ENCODE data around the gene CA4.

DNA sequence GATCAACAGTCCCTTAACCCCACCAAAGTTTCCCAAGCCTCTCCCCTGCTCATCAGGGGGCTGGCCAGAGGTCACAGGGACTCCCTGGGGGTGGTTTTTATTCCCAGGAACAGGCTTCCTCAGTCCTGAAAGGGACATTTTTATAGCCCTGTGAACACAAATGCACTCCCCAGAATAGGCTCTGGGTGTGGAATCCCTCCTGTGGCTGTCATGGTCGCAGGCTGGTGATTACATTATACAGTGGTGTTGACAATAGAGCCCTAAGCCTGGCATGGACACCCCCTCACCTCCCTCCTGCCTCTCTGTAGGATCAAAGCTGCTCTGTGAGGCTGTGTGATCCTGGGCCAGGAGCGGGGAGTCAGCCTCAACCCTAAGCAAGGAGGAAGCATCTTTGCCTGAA lies 1.4 kb upstream of the CA4 start:
- TF ChIP-seq TAF1 (IDR thresholded peaks at IDR 0.05; ENCODE audit: low read depth) (no peak), CREB1 (IDR thresholded peaks at IDR 0.05; ENCODE audit: low read depth) (no peak), YY1 (IDR thresholded peaks at IDR 0.05; ENCODE audit: low read depth) (no peak), TEAD4 (IDR thresholded peaks at IDR 0.05) (no peak), EGR1 (IDR thresholded peaks at IDR 0.05) (no peak), RAD21 (IDR thresholded peaks at IDR 0.05; ENCODE audit: low read depth) (no peak), MAX (IDR thresholded peaks at IDR 0.05) (no peak), CEBPB (IDR thresholded peaks at IDR 0.05) (no peak), NFIC (IDR thresholded peaks at IDR 0.05) (no peak), FOXM1 (IDR thresholded peaks at IDR 0.05; ENCODE audit: borderline replicate concordance, low read depth) (no peak)
- TF ChIP-seq, protein P1, sequence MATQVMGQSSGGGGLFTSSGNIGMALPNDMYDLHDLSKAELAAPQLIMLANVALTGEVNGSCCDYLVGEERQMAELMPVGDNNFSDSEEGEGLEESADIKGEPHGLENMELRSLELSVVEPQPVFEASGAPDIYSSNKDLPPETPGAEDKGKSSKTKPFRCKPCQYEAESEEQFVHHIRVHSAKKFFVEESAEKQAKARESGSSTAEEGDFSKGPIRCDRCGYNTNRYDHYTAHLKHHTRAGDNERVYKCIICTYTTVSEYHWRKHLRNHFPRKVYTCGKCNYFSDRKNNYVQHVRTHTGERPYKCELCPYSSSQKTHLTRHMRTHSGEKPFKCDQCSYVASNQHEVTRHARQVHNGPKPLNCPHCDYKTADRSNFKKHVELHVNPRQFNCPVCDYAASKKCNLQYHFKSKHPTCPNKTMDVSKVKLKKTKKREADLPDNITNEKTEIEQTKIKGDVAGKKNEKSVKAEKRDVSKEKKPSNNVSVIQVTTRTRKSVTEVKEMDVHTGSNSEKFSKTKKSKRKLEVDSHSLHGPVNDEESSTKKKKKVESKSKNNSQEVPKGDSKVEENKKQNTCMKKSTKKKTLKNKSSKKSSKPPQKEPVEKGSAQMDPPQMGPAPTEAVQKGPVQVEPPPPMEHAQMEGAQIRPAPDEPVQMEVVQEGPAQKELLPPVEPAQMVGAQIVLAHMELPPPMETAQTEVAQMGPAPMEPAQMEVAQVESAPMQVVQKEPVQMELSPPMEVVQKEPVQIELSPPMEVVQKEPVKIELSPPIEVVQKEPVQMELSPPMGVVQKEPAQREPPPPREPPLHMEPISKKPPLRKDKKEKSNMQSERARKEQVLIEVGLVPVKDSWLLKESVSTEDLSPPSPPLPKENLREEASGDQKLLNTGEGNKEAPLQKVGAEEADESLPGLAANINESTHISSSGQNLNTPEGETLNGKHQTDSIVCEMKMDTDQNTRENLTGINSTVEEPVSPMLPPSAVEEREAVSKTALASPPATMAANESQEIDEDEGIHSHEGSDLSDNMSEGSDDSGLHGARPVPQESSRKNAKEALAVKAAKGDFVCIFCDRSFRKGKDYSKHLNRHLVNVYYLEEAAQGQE (IDR thresholded peaks at IDR 0.05; ENCODE audit: low read depth), result no peak

Data from Ishikawa (cell line).